ENCODE data around the gene DPYSL5. TPM values are rescaled to one million over a fixed set of nuclear protein-coding genes. Genes with fewer than 3 reads are reported as not detected.

The DPYSL5 gene
- total RNA-seq, 1 experiment from 2014 or later = not detected

DNA sequence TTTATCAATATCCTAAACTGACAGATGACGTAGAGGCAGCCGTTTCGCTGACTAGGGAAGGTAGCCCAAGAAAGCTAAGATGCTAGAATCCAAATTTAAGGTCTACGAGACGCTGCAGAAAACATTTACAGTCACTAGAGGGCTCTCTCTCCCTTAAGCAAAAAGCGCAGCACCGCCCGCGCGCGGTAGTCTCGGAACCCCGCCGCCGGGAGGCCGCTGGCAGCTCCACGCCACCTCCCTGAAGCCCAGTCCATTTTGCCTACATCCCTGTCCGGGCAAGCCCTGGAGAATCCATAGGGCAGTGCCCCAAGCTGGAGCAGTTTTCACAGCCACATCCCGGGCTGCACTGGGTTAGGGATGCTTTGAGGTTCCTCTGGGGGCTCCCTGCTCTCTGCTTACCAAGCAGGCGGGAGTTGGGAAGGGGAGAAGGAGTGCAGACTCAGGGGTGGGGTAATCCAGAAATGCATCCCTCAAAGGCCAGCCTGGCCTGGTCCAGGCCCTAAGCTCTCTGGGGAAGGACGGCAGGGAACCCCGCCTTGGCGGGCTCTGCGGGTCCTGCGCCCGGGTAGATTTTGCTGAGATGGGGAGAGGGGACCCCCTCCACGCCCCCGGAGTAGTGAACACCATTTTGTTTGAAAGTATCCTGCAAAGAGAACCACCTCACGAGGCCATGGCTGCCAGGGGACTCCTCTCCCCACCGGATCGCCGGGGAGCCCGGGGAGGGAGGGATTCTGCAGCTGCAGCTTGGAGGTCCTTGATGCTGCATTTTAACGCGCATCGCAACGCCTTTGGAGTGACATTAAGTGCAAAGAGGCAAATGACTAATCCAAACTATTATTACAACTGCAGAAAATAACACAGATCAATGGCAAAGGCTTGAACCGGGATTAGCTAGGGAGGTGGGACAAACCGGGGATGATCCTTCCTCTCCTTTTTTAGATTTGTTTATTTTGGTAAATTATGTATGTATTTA is 1.3 kb upstream of the DPYSL5 start:
- peak; percentile 70 for DNase-seq (ENCODE audit: low read depth)

DNA sequence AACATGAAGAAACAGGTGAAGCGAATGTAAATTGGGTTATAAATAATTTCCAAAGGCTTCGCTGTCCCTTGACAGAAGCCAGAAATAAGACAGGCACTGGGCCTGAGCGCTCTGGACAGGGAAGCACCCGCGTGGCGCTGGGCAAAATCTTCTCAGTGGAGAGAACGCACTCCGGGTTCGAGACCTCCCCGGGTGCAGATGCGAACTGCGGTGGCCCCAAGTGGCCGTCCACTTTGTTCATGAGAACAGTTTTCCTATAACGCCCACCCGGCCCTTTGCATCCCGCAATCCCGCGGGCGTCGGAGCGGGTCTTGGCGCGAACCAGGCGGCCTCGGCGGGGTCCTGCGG is 651 bp upstream of the DPYSL5 start:
- no peak for DNase-seq (ENCODE audit: low read depth)

DNA sequence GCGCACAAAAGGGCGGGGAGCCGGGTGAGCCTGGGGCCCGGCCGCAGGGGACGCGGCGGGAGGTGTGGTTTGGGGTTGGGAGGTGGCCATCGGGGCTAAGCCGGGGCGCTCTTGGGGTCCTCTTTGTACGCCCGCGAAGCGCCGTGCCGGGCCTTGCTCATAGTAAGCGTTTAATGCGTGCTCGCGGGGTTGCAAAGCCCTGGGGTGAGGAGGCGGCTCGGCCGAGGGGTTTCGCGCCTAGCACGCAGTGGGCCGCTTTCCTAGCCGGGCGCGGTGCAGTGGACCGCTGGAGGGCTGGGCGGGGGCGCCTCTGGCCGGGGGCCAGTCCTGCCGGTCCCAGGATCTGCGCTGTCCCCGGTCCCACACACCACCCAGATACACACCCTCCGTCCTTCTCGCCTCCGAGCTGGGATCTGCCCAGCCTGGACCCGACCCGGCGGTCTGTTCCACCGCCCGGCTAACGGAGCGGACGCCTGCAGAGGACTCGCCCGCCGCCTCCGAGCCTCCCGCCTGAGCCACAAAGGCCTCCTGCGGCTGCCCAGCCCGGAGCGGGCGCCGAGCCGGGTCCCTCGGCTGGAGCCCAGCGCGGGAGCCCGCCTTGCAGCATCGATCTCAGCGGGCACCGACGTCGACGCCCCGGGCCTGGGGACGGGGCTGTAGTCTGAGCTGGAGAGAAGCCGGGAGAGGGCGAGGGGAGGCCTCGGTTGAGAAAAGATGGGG is 564 bp downstream of the DPYSL5 start:
- DNase-seq (ENCODE audit: low read depth) = peak; percentile 20

DNA sequence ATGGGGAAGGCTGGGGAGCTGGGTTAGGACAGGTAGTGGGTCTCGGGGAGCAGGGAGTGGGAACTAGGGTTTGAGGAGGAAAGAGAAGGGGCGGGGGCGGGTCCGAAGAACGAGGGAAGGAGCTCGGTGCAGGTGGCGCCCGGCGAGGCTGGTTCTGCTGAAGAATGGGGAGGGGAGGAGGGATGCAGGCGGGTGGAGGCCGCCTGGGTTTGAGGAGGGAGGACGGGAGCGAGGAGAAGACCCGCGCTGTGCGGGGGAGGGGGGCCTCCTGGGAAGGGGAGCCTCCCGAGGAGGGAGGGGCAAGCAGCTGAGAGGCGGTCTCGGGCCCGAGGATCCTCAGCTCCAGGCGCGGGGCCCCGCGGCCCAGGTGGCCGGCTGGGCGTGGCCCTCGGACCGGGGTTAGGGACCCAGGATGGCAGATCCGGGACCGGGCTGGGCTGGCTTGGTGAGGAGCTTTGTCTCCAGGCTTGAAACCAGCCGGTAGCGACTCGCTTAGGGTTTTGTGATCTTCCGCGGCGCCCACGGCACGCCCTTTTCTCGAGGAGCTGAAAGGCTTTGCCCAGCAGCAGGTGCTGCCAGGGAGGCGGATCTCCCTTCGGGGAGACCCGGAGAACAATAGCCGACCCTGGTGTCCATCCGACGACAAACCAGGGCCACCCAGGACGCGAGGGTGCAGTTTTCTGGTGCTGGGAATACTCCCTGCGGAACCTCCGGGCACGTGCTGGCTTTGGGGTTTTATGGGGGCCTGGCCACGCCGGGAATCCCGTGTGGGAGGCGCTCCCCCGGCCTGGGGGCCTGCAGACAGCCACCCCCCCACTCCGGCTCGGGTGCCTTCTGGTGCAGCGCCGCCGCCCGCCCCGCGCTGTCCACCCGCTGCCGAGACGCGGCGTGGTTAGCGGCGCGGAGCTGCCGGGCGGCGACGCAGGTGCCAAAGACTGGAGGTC is 1.4 kb downstream of the DPYSL5 start:
- DNase-seq (ENCODE audit: low read depth) = no peak

DNA sequence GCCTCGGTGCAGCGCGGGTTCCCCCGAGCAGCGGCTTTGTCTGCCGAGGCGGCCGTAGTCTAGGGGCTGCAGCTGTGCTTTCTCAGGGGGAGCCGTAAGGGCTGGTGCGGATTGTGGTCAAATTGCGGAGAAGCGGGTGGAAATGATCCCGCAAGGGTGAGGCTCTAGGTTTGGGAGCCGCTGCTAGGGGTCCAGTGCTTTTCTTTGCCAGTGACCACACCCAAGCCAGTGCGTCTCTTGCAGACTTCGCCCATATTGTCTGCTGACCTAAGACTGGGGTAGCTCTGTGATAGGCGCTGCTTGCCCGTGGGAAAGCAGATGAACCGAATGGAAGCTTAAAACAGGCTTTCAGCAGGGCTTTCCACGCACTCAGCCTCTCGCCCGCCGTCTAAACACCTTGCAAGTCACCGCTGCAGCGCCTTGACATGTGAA is 2.1 kb downstream of the DPYSL5 start:
- DNase-seq (ENCODE audit: low read depth) = no peak

DNA sequence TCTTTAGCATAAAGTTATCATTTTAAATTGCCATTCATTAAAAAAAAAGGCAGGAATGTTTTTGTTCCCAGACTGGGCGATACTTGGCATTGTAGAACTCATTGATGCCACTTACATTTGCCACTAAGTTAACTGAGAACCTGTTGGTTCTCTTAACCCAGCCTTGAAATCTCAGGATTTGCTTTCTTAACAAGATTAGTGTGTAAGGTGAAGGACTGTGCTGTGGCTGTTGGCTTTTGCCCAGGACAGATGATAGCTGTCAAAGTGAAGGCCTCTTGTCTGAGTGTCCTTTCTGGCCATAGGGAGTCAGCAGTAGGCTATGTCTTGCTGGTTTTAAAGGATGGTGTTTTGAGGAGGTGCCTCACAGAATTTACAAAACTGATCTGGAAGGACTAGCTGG is 2.6 kb downstream of the DPYSL5 start:
- no peak for DNase-seq (ENCODE audit: low read depth)

DNA sequence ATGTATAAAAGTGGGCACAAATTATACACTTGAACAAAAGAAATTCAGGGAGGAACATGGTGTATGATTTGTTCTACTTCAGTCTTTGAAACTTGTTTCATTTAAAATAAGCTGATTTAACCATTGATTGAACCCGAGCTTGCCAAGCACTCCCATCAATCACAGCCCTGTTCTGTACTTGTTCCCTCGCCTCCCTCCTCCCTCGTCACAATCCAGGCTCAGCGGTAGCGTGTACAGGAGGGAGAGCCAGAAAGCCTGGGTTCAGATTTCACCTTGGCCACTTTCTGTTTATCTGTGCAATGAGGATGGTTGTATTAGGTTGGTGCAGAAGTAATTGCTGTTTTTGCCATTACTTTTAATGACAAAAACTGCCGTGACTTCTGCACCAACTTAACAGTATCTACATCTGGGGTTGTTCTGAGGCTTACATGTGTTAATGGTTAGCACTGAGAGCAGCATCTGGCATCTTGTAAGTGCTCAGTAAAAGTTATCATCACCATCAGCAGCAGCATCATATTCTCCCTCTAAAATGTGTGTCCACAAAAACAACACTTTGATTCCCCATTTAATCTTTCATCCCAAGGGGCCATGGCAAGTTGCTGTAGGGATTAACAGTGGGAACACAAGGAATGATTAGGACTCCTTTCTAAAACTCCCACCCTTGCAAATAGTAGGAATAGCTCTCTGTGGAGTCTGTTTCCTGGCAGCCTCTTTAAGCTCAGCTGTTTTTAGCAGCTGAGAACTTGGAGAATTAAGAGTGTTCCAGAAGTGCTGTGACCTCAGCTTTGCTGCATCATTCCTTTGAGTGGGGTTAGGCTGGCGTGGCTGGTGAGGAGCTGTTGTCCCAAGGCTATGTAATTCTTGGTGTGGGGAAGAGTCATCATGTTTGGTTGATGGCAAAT is 4.7 kb downstream of the DPYSL5 start:
- no peak for DNase-seq (ENCODE audit: low read depth)

DNA sequence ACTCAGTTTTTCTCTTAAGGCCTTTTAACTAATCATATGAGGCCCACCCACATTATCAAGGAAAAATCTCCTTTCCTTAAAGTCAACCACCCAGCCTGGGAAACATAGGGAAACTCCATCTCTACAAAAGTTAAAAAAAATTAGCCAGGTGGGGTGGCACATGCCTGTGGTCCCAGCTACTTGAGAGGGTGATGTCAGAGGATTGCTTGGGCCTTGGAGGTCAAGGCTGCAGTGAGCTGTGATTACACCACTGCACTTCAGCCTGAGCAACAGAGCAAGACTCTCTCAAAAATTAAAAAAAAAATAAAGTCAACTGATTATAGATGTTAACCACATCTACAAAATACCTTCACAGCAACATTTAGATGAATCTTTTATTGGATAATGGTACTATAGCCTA is 5.8 kb downstream of the DPYSL5 start:
- DNase-seq (ENCODE audit: low read depth) = no peak

DNA sequence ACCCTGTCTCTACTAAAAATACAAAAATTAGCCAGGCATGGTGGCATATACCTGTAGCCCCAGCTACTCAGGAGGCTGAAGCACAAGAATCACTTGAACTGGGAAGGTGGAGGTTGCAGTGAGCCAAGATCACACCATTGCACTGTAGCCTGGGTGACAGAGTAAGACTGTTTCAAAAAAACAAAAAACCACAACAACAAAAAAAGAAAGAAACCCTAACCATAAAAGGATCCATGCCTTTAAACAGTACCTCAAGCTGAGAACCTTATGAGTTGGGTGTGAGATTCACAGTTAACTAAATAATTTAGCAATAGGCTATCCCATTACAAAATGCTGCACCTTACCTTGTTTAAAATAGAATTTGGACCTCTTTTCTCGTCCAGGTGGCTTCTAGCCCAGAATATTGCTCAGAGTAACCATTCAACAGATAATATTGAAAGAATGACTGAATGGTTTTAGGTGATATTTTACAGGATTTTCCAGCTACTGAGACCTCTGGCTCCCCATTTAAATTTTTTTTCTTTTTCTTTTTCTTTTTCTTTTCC is 6.4 kb downstream of the DPYSL5 start:
- DNase-seq (ENCODE audit: low read depth) = no peak

DNA sequence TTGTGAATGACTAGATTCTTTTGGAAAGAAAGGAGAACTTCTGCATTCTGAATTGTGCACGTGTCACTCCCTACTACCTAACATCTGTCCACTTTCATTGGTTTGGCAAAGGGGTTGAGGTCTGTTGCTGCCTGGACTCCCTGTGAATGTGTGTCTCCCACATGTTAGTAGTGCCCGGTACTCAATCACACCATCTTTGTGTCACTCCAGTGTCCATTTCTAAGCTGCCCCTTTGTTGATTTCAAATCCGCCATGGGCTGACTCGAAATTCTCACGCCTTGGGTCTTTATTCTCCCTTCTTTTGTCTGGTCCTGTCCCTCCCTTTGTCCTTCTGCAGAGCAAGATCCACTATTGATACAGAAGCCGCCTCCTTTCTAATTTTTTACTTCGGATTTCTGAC is 7.5 kb downstream of the DPYSL5 start:
- no peak for DNase-seq (ENCODE audit: low read depth)

DNA sequence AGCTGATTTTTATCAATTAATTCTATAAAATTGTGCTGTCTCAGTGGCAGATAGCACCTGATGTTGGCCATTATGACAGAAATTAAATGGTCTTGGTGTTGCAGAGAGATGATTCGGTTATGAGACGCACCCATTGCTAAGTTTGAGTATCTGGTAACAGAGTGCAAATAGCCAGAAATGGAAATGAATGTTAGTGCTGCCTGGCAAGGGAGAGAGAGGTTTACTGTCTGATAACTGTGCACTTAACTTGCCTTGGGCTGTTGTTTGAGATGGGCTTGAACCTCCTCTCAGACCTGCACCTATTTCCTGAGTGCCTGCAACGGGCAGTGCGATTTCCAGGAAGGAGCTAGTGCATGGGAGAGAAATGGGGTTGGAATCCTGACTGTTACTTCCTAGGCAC is 11.7 kb downstream of the DPYSL5 start:
- DNase-seq (ENCODE audit: low read depth) = no peak

DNA sequence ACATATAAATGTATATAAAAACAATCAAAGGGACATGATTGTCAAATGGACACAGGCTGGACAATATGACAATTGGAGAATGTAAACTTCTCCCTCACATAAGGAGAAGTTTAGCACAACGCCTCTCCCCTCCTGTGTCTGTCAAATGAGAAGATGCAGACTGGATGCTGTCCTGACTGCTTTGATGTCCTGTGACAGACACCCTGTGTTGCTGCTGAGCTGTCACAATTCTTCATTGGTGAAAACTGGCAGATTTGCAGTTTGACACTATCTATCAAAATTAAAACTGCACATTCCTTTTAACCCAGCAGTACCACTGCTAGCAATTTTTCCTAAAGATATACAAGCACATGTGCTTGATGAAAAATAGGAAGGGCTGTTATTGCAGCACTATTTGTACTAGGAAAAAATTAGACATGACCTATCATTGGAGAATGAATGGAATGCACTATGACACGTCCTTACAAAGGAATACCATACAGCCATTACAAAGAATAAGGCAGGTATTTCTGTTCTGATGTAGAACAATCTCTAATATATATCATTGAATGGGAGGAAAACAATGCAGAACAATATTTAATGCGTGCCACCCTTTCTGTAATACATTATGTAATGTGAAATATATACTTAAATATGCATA is 12.4 kb downstream of the DPYSL5 start:
- no peak for DNase-seq (ENCODE audit: low read depth)

DNA sequence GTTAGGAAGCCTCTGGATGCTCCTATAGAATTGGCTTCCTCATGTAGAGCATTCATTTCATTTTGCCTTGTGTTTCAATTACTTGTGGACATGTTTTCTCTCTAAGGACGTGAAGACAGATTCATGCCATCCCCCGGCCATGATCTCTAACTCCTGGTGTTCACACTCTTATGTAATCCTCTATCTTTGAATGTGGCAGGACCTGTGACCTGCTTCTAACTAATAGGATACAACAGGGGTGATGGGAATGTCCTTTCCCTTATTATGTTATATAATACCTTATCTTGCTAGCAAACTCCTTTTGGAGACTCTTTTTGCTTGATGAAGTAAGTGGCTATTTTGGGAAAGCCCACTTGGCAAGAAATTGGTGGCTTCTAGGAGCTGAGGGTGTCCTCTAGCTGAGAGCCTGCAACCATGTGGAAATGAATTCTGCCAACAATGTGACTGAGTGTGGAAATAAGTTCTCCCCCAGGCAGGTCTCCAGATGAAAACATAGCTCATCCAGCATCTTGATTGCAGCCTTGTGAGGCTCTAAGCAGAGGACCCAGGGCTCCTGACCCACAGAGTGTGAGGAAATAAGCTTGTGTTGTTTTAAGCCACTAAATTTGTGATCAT is 13.8 kb downstream of the DPYSL5 start:
- DNase-seq (ENCODE audit: low read depth) = no peak

DNA sequence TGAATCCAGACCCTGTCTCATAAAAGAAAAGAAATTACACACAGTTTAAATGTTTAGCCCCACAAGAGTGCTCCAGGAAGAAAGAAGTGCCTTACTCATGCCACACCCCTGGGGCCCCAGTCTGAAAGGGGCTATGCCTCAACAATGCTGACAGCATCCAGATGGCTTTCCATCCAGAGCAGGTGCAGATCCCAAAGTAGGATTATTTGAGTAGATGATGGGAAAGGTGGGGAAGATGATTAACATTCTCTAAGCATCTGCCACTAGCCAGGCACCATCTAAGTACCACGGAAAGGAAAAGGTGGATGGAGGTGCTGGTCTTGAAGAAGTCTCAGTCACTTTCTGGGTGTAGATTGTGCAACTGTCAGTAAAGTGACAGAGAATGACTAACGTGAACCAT is 16.3 kb downstream of the DPYSL5 start:
- DNase-seq (ENCODE audit: low read depth) = no peak

DNA sequence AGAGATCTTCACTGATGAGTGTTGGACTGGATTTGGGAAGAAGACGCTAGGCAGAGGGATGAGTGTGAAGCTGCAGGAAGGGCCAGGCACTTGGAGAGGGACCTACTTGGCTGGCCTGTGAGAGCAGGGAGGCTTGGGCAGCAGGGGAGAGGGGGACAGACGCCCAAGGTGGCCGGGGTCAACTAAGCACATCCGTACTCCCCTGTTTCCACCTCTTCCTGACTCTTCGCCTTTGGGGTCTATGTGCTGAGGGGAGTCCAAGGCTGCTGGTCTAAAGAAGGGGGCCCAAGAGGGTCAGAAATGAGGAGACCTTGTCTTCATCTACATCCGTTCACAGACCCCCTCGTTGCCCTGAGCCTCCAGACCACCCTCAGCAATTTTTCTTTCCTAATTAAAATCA is 16.7 kb downstream of the DPYSL5 start:
- no peak for DNase-seq (ENCODE audit: low read depth)

DNA sequence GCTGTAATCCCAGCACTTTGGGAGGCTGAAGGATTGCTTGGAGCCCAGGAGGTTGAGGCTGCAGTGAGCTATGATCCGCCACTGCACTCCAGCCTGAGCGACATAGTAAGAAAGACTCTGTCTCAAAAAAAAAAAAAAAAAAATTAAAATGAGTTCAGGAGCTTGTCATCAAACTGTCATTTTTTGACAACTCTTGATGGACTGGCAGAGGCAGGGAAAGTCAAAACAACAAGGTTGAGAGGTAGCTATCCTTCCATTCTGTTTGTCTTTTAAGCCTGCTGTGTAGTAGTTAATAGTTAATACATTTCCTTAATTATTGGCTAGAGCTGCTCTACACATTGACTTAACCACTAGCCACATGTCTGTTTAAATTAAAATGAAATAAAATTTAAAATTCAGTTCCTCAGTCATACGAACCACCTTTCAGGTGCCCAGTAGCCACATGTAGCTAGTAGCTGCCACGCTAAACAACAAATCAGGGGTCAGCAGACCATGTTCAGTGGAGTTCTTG is 22.7 kb downstream of the DPYSL5 start:
- no peak for DNase-seq (ENCODE audit: low read depth)

DNA sequence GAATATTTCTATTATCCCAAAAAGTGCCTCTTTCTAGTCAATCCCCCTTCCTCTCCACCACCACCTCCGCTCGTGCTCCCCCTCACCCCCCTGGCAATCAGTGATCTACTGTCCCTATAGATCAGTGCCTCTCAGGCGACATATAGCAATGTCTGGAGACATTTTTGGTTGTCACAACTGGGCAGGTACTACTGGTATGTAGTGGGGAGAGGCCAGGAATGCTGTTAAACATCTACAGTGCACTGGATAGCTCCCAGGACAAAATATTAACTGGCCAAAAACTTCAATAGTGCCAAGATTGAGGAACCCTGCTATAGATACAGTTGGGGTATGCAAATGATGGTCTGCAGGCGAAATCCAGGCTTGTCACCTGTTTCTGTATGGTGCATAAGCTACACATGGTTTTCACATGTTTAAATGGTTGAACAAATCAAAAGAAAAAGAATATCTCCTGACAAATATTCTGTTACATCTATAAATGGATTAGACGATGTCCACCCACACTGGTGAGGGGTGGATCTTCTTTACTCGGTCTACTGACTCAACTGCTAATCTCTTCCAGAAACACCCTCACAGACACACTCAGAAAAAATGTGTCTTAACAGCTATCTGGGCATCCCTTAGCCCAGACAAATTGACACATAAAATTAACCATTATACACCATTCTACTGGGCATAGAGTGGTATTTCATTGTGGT is 25.5 kb downstream of the DPYSL5 start:
- DNase-seq (ENCODE audit: low read depth) = no peak

DNA sequence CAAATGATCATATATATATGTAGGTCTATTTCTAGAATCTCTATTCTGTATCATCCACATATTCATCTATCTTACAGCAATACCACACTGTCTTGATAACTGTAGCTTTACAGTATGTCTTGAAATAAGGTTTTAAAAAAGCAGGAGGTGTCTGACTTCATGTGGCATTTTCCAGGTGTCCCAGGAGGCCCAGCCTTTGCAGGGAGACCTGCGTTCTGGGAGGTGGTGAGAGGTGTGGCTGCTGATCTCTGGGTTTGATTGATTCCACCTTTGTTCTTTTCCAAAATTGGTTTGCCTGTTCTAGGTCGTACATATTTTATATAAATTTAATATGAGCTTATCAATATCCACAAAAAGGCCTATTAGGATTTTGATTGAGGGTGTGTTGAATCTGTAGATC is 26.6 kb downstream of the DPYSL5 start:
- no peak for DNase-seq (ENCODE audit: low read depth)
